ENCODE data around the gene DGAT2. TPM values are rescaled to one million over a fixed set of nuclear protein-coding genes. Genes with fewer than 3 reads are reported as not detected.
"Not testable (repeated sequence)": the region's sequence is repeated elsewhere in the genome, so short reads cannot be mapped to it uniquely, and the experiment has no call there.

Gene DGAT2
- total RNA-seq, 1 donor = 3.6 TPM

GRCh38 chr11:75735181-75735845 is 33.3 kb upstream of the DGAT2 start:
- Histone ChIP-seq H2AFZ (ENCODE audit: low read length) (no peak overlapping the region), H3K79me2 (ENCODE audit: insufficient read depth, low read length) (no peaks in the 10 kb centered on the region), H4K20me1 (ENCODE audit: insufficient read depth, low read length) (no peaks in the 10 kb centered on the region), H3K36me3 (ENCODE audit: insufficient read depth, low read length) (no peaks in the 10 kb centered on the region), H3K4me3 (ENCODE audit: insufficient read depth, low read length) (no peak overlapping the region), H3K4me2 (ENCODE audit: insufficient read depth, low read length) (no peak overlapping the region), H3K27ac (ENCODE audit: low read depth, low read length) (no peak overlapping the region), H3K27me3 (ENCODE audit: insufficient read depth, low read length) (peaks cover 18% of the 10 kb centered on the region), H3K4me1 (ENCODE audit: insufficient read depth, low read length) (no peaks in the 10 kb centered on the region), H3K9me3 (ENCODE audit: low read depth, low read length) (no peaks in the 10 kb centered on the region)
- TF ChIP-seq, protein P1, sequence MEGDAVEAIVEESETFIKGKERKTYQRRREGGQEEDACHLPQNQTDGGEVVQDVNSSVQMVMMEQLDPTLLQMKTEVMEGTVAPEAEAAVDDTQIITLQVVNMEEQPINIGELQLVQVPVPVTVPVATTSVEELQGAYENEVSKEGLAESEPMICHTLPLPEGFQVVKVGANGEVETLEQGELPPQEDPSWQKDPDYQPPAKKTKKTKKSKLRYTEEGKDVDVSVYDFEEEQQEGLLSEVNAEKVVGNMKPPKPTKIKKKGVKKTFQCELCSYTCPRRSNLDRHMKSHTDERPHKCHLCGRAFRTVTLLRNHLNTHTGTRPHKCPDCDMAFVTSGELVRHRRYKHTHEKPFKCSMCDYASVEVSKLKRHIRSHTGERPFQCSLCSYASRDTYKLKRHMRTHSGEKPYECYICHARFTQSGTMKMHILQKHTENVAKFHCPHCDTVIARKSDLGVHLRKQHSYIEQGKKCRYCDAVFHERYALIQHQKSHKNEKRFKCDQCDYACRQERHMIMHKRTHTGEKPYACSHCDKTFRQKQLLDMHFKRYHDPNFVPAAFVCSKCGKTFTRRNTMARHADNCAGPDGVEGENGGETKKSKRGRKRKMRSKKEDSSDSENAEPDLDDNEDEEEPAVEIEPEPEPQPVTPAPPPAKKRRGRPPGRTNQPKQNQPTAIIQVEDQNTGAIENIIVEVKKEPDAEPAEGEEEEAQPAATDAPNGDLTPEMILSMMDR (IDR thresholded peaks at IDR 0.05; ENCODE audit: extremely low read depth, low read depth, low read length) = no peak
- DNase-seq (ENCODE audit: insufficient read length, low spot score, missing footprints) = no peak

- no peak for DNase-seq (ENCODE audit: insufficient read length, low spot score, missing footprints)
- Histone ChIP-seq H3K27me3 (ENCODE audit: insufficient read depth, low read length) (peaks cover 27% of the 10 kb centered on the region), H3K4me3 (ENCODE audit: insufficient read depth, low read length) (no peak overlapping the region)
These were observed 31.3 kb upstream of the DGAT2 start for GRCh38 chr11:75737314-75737713.

GRCh38 chr11:75740681-75741080 is 27.9 kb upstream of the DGAT2 start:
- Histone ChIP-seq H4K20me1 (ENCODE audit: insufficient read depth, low read length) (no peaks in the 10 kb centered on the region), H3K4me3 (ENCODE audit: insufficient read depth, low read length) (no peak overlapping the region), H3K9me3 (ENCODE audit: low read depth, low read length) (no peaks in the 10 kb centered on the region), H3K27ac (ENCODE audit: low read depth, low read length) (no peak overlapping the region), H3K4me2 (ENCODE audit: insufficient read depth, low read length) (no peak overlapping the region), H3K4me1 (ENCODE audit: insufficient read depth, low read length) (no peaks in the 10 kb centered on the region), H3K27me3 (ENCODE audit: insufficient read depth, low read length) (peaks cover 45% of the 10 kb centered on the region), H2AFZ (ENCODE audit: low read length) (no peak overlapping the region), H3K79me2 (ENCODE audit: insufficient read depth, low read length) (no peaks in the 10 kb centered on the region), H3K36me3 (ENCODE audit: insufficient read depth, low read length) (no peaks in the 10 kb centered on the region)
- DNase-seq (ENCODE audit: insufficient read length, low spot score, missing footprints) = no peak
- TF ChIP-seq, protein P1 (IDR thresholded peaks at IDR 0.05; ENCODE audit: extremely low read depth, low read depth, low read length) = no peak

More at GRCh38 chr11:75737314-75737713, 31.3 kb upstream of the DGAT2 start:
- TF ChIP-seq, protein P1 (IDR thresholded peaks at IDR 0.05; ENCODE audit: extremely low read depth, low read depth, low read length) = no peak
- Histone ChIP-seq H3K27ac (ENCODE audit: low read depth, low read length) (no peak overlapping the region), H3K4me1 (ENCODE audit: insufficient read depth, low read length) (no peaks in the 10 kb centered on the region), H3K9me3 (ENCODE audit: low read depth, low read length) (no peaks in the 10 kb centered on the region), H4K20me1 (ENCODE audit: insufficient read depth, low read length) (no peaks in the 10 kb centered on the region), H3K36me3 (ENCODE audit: insufficient read depth, low read length) (no peaks in the 10 kb centered on the region), H2AFZ (ENCODE audit: low read length) (no peak overlapping the region), H3K4me2 (ENCODE audit: insufficient read depth, low read length) (no peak overlapping the region), H3K79me2 (ENCODE audit: insufficient read depth, low read length) (no peaks in the 10 kb centered on the region)

DNA sequence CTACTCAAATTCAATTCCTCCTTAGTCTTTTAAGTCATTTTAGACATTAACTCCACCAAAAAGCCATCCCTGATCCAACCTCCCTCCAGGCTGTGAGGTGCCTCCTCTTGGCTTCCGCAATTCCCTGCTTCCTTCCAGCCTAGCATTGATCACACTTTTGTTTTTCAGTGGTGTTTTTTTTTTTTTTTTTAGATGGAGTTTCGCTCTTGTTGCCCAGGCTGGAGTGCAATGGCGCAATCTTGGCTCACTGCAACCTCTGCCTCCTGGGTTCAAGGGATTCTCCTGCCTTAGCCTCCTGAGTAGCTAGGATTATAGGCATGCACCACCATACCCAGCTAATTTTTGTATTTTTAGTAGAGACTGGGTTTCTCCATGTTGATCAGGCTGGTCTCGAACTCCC is 25.4 kb upstream of the DGAT2 start:
- not testable (repeated sequence) for H3K4me2 ChIP-seq (ENCODE audit: insufficient read depth, low read length); H3K9me3 ChIP-seq (ENCODE audit: low read depth, low read length); H3K27ac ChIP-seq (ENCODE audit: low read depth, low read length); H4K20me1 ChIP-seq (ENCODE audit: insufficient read depth, low read length); H2AFZ ChIP-seq (ENCODE audit: low read length); H3K79me2 ChIP-seq (ENCODE audit: insufficient read depth, low read length); H3K4me1 ChIP-seq (ENCODE audit: insufficient read depth, low read length); H3K36me3 ChIP-seq (ENCODE audit: insufficient read depth, low read length); H3K4me3 ChIP-seq (ENCODE audit: insufficient read depth, low read length); DNase-seq (ENCODE audit: insufficient read length, low spot score, missing footprints)
- H3K27me3 ChIP-seq (ENCODE audit: insufficient read depth, low read length) = peaks cover 56% of the 10 kb centered on the region

Data from osteoblast (primary cell).